Upper lobe of left lung (tissue), 4 donors: ENCODE data around the gene PTPRD.

Experiments used
- CTCF ChIP-seq, 6 experiments: fragments of 450-650 bp in 4 of 6; fragments of 200-600 bp in 2 of 6; sonication (generic) in 2 of 6; IDR thresholded peaks; one replicate each; pipeline ENCODE4 v1.5.1; 2016 to 2019; ENCODE audit warnings: antibody characterized with exemption in 6 of 6
- POLR2A ChIP-seq, 4 donors: fragments of 450-650 bp; IDR thresholded peaks; one replicate each; pipeline ENCODE4 v1.5.1; 2016 to 2017; ENCODE audit warnings: antibody characterized with exemption in 4 of 4, mild to moderate bottlenecking in 2 of 4
- POLR2AphosphoS5 ChIP-seq, 2 donors: sonication (generic); formaldehyde crosslinking; IDR thresholded peaks; one replicate each; pipeline ENCODE4 v1.5.1; 2017; ENCODE audit warnings: antibody characterized with exemption in 2 of 2

DNA sequence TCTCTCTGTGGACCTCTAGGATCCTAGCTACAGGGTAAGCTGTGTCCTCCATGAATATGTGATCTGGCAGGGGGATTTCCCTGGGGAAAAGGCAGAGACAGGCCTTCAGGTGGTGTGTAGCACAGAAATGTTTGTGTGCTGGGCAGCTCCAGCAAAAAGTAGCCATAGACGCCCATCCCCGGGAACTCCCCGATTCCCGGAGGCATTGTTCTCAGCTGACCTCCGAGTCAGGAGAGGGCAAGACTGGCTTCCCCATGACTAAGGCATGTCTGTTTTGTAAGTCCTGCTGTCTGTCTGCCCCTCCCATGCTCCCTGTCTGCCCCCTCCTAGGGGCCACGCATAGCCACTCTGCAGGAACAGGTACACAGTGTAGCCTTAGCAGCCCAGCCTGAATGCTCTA is 834.5 kb downstream of the PTPRD start:
- TF ChIP-seq CTCF (IDR thresholded peaks at IDR 0.05) (no peak), POLR2A (IDR thresholded peaks at IDR 0.05) (no peak), POLR2AphosphoS5 (IDR thresholded peaks at IDR 0.05) (no peak)
